Lower leg skin (tissue), 3 donors: ENCODE data around the gene TAF15.

Experiments
- CTCF ChIP-seq, 3 donors: fragments of 450-650 bp; IDR thresholded peaks; one replicate each; pipeline ENCODE4 v1.5.1; 2016; ENCODE audit warnings: antibody characterized with exemption in 3 of 3, mild to moderate bottlenecking in 3 of 3, moderate library complexity in 2 of 3
- POLR2A ChIP-seq, 2 donors: fragments of 450-650 bp; IDR thresholded peaks; one replicate each; pipeline ENCODE4 v1.6.1; 2016 to 2017; ENCODE audit warnings: antibody characterized with exemption in 2 of 2, mild to moderate bottlenecking in 1 of 2, moderate library complexity in 1 of 2

- TF ChIP-seq CTCF (IDR thresholded peaks at IDR 0.05): no peak
- TF ChIP-seq POLR2A (IDR thresholded peaks at IDR 0.05): no peak
Measured at GRCh38 chr17:35870906-35871819, 61.9 kb downstream of the TAF15 start.
